ENCODE measurements around the gene DNAJB9. TPM values are rescaled to one million over a fixed set of nuclear protein-coding genes. Genes with fewer than 3 reads are reported as not detected.

DNAJB9 gene
- total and polyA plus RNA-seq, 2 donors from 2014 or later: 31.3 to 33.5 TPM

DNA sequence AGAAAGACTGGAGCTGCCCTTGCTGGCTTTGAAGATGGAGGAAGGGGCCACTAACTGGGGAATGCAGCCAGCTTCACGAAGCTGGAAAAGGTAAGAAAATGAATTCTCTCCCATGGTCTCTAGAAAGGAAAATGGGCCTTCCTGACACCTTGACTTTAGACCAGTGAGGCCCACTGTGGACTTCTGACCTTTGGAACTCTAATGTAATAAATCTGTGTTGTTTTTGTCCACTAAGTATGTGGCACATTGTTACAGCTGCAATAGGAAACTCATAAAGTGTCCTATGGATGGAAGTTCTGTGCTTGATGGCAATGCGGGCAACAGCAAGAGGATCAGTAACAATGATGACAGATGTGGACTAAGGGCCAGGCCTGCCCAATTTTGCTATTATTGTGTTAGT, 20.9 kb downstream of the DNAJB9 start:
- intact Hi-C loops (cut with DNase I): no loop called here
- H3K9ac ChIP-seq (ENCODE audit: low read length in 3 of 3): no peak overlapping the region
- FAIRE-seq (no peak), DNase-seq (no peak)
- no peaks in the 10 kb centered on the region for H3K9me3 ChIP-seq (ENCODE audit: control insufficient read depth in 2 of 3, insufficient read depth in 1 of 3, low read length in 3 of 3)
- peak overlapping the region in 1 of 2 donors; percentile 26 for H3K27ac ChIP-seq (ENCODE audit: low read depth in 2 of 2, low read length in 2 of 2)
- no peak overlapping the region for H3K4me3 ChIP-seq (ENCODE audit: low read length in 3 of 3)
- H3K4me1 ChIP-seq (ENCODE audit: control insufficient read depth in 2 of 3, insufficient read depth in 2 of 3, low read depth in 1 of 3, low read length in 3 of 3): peaks cover 0 to 4% (median 2%) of the 10 kb centered on the region in 3 donors
- no peak for TF ChIP-seq CTCF (IDR thresholded peaks at IDR 0.05; ENCODE audit: borderline replicate concordance, extremely low read depth, insufficient read depth)
- H3K36me3 ChIP-seq (ENCODE audit: control insufficient read depth in 2 of 3, insufficient read depth in 3 of 3, low read length in 3 of 3): no peaks in the 10 kb centered on the region
- no peaks in the 10 kb centered on the region for H3K27me3 ChIP-seq (ENCODE audit: control insufficient read depth, insufficient read depth, low read length)

DNA sequence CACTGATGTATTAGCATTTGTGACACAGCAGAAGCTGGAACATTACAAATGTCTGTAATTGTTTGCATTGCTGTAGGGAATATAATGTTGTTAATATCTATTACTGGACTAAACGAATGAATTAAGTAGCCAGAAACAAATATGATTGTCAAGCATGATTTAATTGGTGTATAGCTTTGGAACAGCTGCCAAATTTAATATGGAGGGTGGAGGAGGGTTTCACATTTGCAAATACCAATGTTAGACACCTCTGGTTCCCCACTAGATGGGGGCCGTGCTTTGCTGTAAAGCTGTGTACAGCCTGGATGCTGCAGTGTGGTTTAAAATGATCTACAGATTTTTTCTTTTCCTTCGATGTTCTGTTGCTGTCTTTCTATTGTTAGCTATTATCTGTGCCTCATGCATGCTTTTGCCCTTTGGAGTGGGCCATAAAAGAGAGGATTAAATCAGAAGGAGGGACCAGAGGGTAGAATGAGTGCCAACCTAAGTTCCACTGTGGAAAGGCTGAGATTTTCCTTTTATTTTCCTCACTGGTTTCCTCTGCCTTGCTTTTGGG, 23.1 kb downstream of the DNAJB9 start:
- Histone ChIP-seq H3K36me3 (ENCODE audit: control insufficient read depth in 2 of 3, insufficient read depth in 3 of 3, low read length in 3 of 3) (no peaks in the 10 kb centered on the region), H3K9ac (ENCODE audit: low read length in 3 of 3) (no peak overlapping the region), H3K27me3 (ENCODE audit: control insufficient read depth, insufficient read depth, low read length) (no peaks in the 10 kb centered on the region), H3K4me1 (ENCODE audit: control insufficient read depth in 2 of 3, insufficient read depth in 2 of 3, low read depth in 1 of 3, low read length in 3 of 3) (peaks cover 0 to 7% (median 2%) of the 10 kb centered on the region in 3 donors), H3K9me3 (ENCODE audit: control insufficient read depth in 2 of 3, insufficient read depth in 1 of 3, low read length in 3 of 3) (no peaks in the 10 kb centered on the region), H3K4me3 (ENCODE audit: low read length in 3 of 3) (no peak overlapping the region), H3K27ac (ENCODE audit: low read depth in 2 of 2, low read length in 2 of 2) (no peak overlapping the region)
- FAIRE-seq: no peak
- TF ChIP-seq CTCF (IDR thresholded peaks at IDR 0.05; ENCODE audit: borderline replicate concordance, extremely low read depth, insufficient read depth): peak; percentile 54
- intact Hi-C loops (cut with DNase I): no loop called here
- DNase-seq: peak in 2 of 5 donors; percentile 22 to 56

DNA sequence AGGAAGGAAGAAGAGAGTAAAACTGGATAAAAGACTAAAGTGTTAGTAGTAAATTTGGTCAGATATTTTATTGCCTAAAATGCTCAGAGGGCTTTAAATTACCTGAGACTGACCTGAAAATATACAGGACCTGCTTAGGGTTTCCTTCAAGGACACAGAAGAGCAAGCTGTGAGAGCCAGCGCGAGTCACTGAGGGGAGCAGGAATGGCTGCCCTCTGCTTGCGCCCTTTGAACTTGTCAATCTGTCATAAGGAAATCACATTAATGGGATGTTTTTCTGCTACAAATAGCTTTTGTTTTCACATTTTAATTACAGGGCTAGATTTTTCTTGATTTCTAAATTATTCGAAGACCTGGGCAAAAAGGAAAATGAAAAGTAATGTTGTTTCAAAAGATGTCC, 26.9 kb downstream of the DNAJB9 start:
- no peak for FAIRE-seq
- TF ChIP-seq CTCF (IDR thresholded peaks at IDR 0.05; ENCODE audit: borderline replicate concordance, extremely low read depth, insufficient read depth): no peak
- H3K4me3 ChIP-seq (ENCODE audit: low read length in 3 of 3): no peak overlapping the region

DNA sequence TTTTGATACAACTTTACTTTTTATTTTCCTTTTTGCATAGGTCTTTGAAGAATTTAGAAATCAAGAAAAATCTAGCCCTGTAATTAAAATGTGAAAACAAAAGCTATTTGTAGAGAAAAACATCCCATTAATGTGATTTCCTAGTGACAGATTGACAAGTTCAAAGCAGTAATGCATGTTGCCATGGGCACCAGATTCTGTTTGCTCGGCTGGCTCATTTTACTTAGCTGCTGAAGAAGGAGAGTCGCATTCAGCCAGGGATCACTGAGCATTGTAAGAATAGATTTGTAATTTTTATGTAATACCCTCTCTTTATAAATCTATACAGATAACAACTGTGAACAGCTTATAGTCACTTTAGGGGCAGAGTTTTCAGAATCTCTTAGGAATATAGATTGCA, 28.5 kb downstream of the DNAJB9 start:
- Histone ChIP-seq H3K4me3 (ENCODE audit: low read length in 3 of 3) (peak overlapping the region in 1 of 3 donors; percentile 27), H3K4me1 (ENCODE audit: control insufficient read depth in 2 of 3, insufficient read depth in 2 of 3, low read depth in 1 of 3, low read length in 3 of 3) (peaks cover 0 to 14% (median 4%) of the 10 kb centered on the region in 3 donors), H3K9ac (ENCODE audit: low read length in 3 of 3) (no peak overlapping the region), H3K36me3 (ENCODE audit: control insufficient read depth in 2 of 3, insufficient read depth in 3 of 3, low read length in 3 of 3) (no peaks in the 10 kb centered on the region), H3K9me3 (ENCODE audit: control insufficient read depth in 2 of 3, insufficient read depth in 1 of 3, low read length in 3 of 3) (no peaks in the 10 kb centered on the region), H3K27ac (ENCODE audit: low read depth in 2 of 2, low read length in 2 of 2) (peak overlapping the region; percentile 5 to 18), H3K27me3 (ENCODE audit: control insufficient read depth, insufficient read depth, low read length) (no peaks in the 10 kb centered on the region)
- FAIRE-seq: peak; percentile 75
- intact Hi-C loops (cut with DNase I): no loop called here
- no peak for TF ChIP-seq CTCF (IDR thresholded peaks at IDR 0.05; ENCODE audit: borderline replicate concordance, extremely low read depth, insufficient read depth)
- peak in 3 of 5 donors; percentile 59 to 82 (median 76) for DNase-seq

More for the DNA sequence above, 26.9 kb downstream of the DNAJB9 start:
- H3K4me1 ChIP-seq (ENCODE audit: control insufficient read depth in 2 of 3, insufficient read depth in 2 of 3, low read depth in 1 of 3, low read length in 3 of 3): peaks cover 0 to 14% (median 6%) of the 10 kb centered on the region in 3 donors
- intact Hi-C loops (cut with DNase I): no loop called here
- H3K36me3 ChIP-seq (ENCODE audit: control insufficient read depth in 2 of 3, insufficient read depth in 3 of 3, low read length in 3 of 3): no peaks in the 10 kb centered on the region
- no peak overlapping the region for H3K9ac ChIP-seq (ENCODE audit: low read length in 3 of 3)
- H3K9me3 ChIP-seq (ENCODE audit: control insufficient read depth in 2 of 3, insufficient read depth in 1 of 3, low read length in 3 of 3): no peaks in the 10 kb centered on the region
- H3K27me3 ChIP-seq (ENCODE audit: control insufficient read depth, insufficient read depth, low read length): no peaks in the 10 kb centered on the region
- no peak for DNase-seq
- no peak overlapping the region for H3K27ac ChIP-seq (ENCODE audit: low read depth in 2 of 2, low read length in 2 of 2)

All from kidney (tissue), 14 donors.